ENCODE results near the gene MACROD2.

MACROD2 gene

GRCh38 chr20:14723614-14724013 is 728.3 kb downstream of the MACROD2 start:
- no peak for DNase-seq

GRCh38 chr20:14724036-14724435 is 728.7 kb downstream of the MACROD2 start:
- no peak for DNase-seq

DNA sequence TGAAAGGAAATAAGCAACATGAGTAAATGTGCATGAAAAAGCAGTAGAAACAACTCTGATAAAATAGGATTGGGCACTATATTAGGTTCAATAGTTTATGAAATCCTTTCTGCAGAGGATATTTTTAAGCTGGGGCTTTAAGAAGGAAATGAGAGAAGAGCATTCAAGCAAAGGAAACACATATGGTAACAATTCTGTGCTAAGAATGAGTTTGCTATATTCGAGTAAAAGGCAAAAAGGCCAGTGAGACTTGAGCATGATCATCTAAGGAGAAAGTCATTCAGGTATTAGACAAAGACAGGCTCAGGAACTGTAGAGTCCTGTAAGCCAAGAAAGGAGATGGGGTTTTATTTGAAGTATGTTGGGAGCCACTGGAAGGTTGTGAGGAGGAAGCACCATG is 729.2 kb downstream of the MACROD2 start:
- DNase-seq = no peak

- no peak for DNase-seq
Measured at GRCh38 chr20:14726591-14726990, 731.3 kb downstream of the MACROD2 start.

GRCh38 chr20:14727485-14728150 is 732.3 kb downstream of the MACROD2 start:
- DNase-seq = no peak

DNA sequence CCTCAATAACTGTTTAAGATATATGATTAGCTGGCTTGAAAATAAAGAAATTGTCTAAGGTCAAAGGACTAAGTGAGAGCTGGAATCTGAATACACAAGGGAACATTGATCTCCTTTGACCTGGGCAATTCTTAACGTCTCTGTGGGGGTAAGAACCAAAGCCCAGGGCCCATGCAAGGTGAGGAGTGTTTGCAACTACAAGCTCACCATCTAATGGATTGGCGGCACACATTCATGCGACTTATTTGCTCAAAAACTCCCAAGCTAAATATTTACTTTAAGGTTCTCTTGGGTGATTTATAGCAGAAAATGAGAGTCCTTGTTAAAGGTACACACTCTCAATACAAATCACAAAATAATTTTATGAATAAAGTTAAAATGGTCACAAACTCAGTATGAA is 734.1 kb downstream of the MACROD2 start:
- DNase-seq = no peak

DNA sequence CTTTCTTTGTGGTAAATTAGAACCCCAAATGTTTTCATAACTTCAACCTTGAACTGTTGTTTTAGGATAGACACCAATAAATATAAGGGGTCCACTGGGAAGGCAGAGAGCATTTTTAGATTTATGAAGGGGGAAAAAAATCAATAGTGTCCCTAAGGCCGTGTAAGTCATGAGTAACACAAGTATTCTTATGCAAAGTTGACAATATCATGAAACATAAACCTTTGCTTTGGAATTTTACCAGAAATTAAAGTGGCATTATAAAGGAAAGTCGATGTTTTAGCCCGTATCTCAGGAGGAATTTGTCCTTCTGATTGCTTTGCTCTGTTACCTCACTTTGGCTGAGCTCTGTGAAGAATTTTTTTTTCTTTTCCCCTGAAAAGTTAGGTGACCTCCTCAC is 737.0 kb downstream of the MACROD2 start:
- no peak for DNase-seq

DNA sequence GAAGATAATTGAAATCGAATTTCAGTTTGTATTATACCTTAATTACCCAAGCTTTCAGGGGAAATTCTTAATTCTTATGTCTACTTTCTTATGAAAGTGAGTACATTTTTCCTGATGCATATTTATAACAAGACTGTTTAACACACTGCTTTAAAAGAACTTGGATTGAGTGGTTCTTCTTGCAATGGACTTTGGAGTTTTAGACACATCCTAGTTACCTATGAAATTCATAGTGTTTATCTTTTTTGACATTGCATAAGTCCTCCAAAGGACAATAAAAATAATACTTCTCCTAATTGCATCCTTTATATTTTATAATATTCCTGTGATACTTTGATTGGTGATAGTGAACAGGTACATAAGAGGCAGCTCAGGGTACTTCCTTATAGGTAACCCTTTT is 737.7 kb downstream of the MACROD2 start:
- no peak for DNase-seq

- no peak for DNase-seq
Measured at GRCh38 chr20:14740380-14740779, 745.1 kb downstream of the MACROD2 start.

GRCh38 chr20:14741616-14742015 is 746.3 kb downstream of the MACROD2 start:
- DNase-seq = no peak

- no peak for DNase-seq
Measured at GRCh38 chr20:14744723-14745122, 749.4 kb downstream of the MACROD2 start.

- DNase-seq = no peak
Measured at GRCh38 chr20:14745830-14746229, 750.5 kb downstream of the MACROD2 start.

GRCh38 chr20:14751191-14751590 is 755.9 kb downstream of the MACROD2 start:
- DNase-seq = no peak

DNA sequence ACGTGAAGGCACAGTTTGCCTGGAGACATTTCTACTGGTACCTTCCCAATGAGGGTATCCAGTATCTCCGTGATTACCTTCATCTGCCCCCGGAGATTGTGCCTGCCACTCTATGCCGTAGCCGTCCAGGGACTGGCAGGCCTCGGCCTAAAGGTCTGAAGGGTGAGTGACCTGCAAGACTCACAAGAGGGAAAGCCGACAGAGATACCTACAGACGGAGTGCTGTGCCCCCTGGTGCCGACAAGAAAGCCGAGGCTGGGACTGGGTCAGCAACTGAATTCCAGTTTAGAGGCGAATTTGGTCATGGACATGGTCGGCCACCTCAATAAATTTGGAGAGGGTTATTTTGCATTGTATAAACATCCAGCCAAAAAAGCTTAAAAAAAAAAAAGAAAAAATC is 762.4 kb downstream of the MACROD2 start:
- no peak for DNase-seq

DNA sequence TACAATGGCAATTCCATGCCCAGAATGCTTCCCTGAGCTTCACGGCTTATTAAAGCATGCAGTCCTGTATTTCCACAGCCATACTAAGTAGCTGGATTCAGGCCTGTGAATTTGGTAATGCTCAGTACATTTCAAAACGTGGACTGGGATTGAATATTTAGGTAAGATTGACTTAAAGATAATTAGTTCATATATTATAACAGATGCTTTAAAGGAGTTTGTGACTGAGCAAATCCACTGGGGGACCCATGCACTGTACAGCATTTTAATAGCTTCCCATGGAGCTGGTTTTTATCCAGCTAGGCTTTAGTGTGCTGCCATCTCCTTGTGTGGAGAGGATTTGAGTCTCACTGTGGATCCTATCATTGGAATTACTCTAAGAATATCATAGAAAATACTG is 763.0 kb downstream of the MACROD2 start:
- no peak for DNase-seq

GRCh38 chr20:14759979-14760378 is 764.7 kb downstream of the MACROD2 start:
- no peak for DNase-seq

DNA sequence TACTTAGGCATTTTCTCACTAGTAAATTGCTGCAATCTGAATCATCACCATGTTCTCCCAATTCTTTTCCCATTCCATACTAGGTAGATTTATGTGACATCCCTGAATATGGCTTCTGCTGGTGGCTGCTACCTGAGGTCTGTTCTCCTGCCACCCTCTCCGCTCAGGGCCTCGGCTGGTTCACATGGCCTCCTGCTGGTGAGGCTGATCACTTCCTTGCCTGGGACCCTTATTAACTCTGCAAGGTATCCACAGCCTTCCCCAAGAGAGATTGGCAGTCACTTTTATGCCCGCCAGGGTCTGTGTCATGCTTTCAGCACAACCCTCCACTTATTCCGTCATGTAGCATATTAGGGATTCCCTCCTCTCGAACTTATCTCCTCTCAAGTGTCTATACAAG is 766.6 kb downstream of the MACROD2 start:
- DNase-seq = no peak

GRCh38 chr20:14764511-14765369 is 769.4 kb downstream of the MACROD2 start:
- DNase-seq = no peak

- no peak for DNase-seq
Measured at GRCh38 chr20:14765370-14765701, 770.0 kb downstream of the MACROD2 start.

DNA sequence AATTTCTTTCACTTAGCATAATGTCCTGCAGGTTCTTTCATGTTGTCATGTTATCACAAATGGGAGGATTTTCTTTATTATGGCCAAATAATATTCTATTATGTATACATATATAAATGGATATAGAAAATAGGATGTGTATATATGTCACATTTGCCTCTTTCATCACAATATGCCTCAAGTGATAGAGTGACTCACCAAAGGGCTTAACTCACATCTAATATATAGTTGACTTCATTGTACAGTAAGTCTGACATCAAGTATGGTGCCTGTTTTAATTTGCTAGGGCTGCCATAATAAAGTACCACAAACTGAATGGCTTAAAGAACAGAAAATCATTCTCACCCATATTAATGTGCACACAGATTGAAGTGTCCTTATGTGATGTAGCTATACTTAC is 778.2 kb downstream of the MACROD2 start:
- DNase-seq = no peak

- no peak for DNase-seq
Measured at GRCh38 chr20:14775778-14776177, 780.5 kb downstream of the MACROD2 start.

- no peak for DNase-seq
Measured at GRCh38 chr20:14777591-14777990, 782.3 kb downstream of the MACROD2 start.

- DNase-seq = no peak
Measured at GRCh38 chr20:14778096-14778495, 782.8 kb downstream of the MACROD2 start.

GRCh38 chr20:14778875-14779274 is 783.6 kb downstream of the MACROD2 start:
- DNase-seq = no peak

DNA sequence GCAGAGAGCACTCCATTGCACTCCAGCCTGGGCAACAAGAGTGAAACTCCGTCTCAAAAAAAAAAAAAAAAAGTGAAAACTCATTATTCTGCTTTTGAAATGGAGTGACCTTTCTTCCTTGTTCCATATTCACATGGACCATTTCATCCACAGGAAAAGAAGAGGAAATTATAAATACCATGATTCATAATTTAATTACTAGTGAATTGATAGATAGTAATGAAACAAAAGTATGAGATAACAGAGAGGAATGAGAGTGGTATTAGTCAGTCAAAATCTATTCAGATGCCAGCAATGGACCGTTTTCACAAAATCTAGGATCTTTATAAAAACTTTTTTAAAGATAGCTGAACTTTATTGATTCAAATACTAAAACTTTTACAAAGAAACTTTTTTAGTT is 785.2 kb downstream of the MACROD2 start:
- no peak for DNase-seq

All from right forelimb (tissue), 1 donor.